Mesenchymal stem cell (in vitro differentiated cells and primary cell): ENCODE measurements around the gene GPC1.

Experiments used
- DNase-seq: peaks from one replicate; pipeline ENCODE4 v3.0.0-alpha.2; 2013
- H2AFZ ChIP-seq: one replicate; pipeline ENCODE4 v1.6.1; 2013; ENCODE audit warnings: low read depth, mild to moderate bottlenecking, control low read depth, inconsistent platforms, low read length, moderate library complexity
- H2AK5ac ChIP-seq: 2 replicates; pipeline ENCODE4 v1.6.1; 2013; ENCODE audit warnings: low read length, moderate library complexity, mild to moderate bottlenecking, inconsistent platforms; ENCODE audit not compliant: severe bottlenecking
- H2BK120ac ChIP-seq: one replicate; pipeline ENCODE4 v1.6.1; 2013; ENCODE audit warnings: low read depth, mild to moderate bottlenecking, inconsistent platforms, low read length, moderate library complexity
- H2BK12ac ChIP-seq, 2 experiments: one replicate each; pipeline ENCODE4 v1.6.1; 2013; ENCODE audit warnings: inconsistent platforms in 2 of 2, low read length in 2 of 2, mild to moderate bottlenecking in 2 of 2, moderate library complexity in 2 of 2, control low read depth in 1 of 2
- H2BK15ac ChIP-seq: one replicate; pipeline ENCODE4 v1.6.1; 2013; ENCODE audit warnings: mild to moderate bottlenecking, low read depth, inconsistent platforms; ENCODE audit not compliant: poor library complexity, severe bottlenecking
- H2BK5ac ChIP-seq: 2 replicates; pipeline ENCODE4 v1.6.1; 2013; ENCODE audit warnings: low read depth, mild to moderate bottlenecking, low read length, control low read depth, inconsistent platforms; ENCODE audit not compliant: poor library complexity, severe bottlenecking
- H3K14ac ChIP-seq, 2 experiments: one replicate each; pipeline ENCODE4 v1.6.1; 2013; ENCODE audit warnings: inconsistent platforms in 2 of 2, low read length in 2 of 2, control low read depth in 1 of 2, mild to moderate bottlenecking in 1 of 2, moderate library complexity in 1 of 2
- H3K18ac ChIP-seq, 2 experiments: one replicate each; pipeline ENCODE4 v1.6.1; 2013; ENCODE audit warnings: inconsistent platforms in 2 of 2, low read length in 2 of 2, control low read depth in 1 of 2, low read depth in 1 of 2, mild to moderate bottlenecking in 1 of 2
- H3K23ac ChIP-seq, 2 experiments: one replicate each; pipeline ENCODE4 v1.6.1; 2013; ENCODE audit warnings: inconsistent platforms in 2 of 2, low read length in 2 of 2, mild to moderate bottlenecking in 2 of 2, moderate library complexity in 2 of 2, control low read depth in 1 of 2
- H3K27ac ChIP-seq: 2 replicates; pipeline ENCODE4 v1.5.1; 2013; ENCODE audit warnings: mild to moderate bottlenecking, moderate library complexity, low read length, control low read depth, inconsistent platforms; ENCODE audit not compliant: poor library complexity, severe bottlenecking
- H3K27me3 ChIP-seq, 2 experiments: 2 replicates each; pipeline versions ENCODE4 v1.6.1 to v1.7.0; 2013; ENCODE audit warnings: low read length in 2 of 2, mild to moderate bottlenecking in 2 of 2, moderate library complexity in 2 of 2, control low read depth in 1 of 2, inconsistent platforms in 1 of 2; ENCODE audit not compliant: control insufficient read depth in 1 of 2, insufficient read depth in 1 of 2
- H3K36me3 ChIP-seq, 2 experiments: 2 replicates each; pipeline versions ENCODE4 v1.6.1 to v1.7.0; 2013; ENCODE audit warnings: low read length in 2 of 2, control low read depth in 1 of 2, inconsistent platforms in 1 of 2, low read depth in 1 of 2, mild to moderate bottlenecking in 1 of 2; ENCODE audit not compliant: insufficient read depth in 2 of 2, control insufficient read depth in 1 of 2
- H3K4ac ChIP-seq, 2 experiments: one replicate each; pipeline ENCODE4 v1.6.1; 2013; ENCODE audit warnings: inconsistent platforms in 2 of 2, low read length in 2 of 2, mild to moderate bottlenecking in 2 of 2, moderate library complexity in 2 of 2, control low read depth in 1 of 2, low read depth in 1 of 2
- H3K4me1 ChIP-seq: 2 replicates; pipeline ENCODE4 v1.6.1; 2013; ENCODE audit warnings: low read depth, low read length, control low read depth; ENCODE audit not compliant: control insufficient read depth, insufficient read depth
- H3K4me2 ChIP-seq: 2 replicates; pipeline ENCODE4 v1.6.1; 2013; ENCODE audit warnings: low read length, mild to moderate bottlenecking, inconsistent platforms; ENCODE audit not compliant: poor library complexity, severe bottlenecking
- H3K4me3 ChIP-seq, 2 experiments: 2 replicates each; pipeline versions ENCODE4 v1.5.1 to v1.7.0; 2013; ENCODE audit warnings: low read length in 2 of 2, mild to moderate bottlenecking in 2 of 2, control low read depth in 1 of 2, low read depth in 1 of 2; ENCODE audit not compliant: insufficient read depth in 1 of 2
- H3K79me1 ChIP-seq: replicated peaks from 2 replicates; pipeline ENCODE4 v1.6.1; 2013; ENCODE audit warnings: mild to moderate bottlenecking, control low read depth, low read length, inconsistent platforms; ENCODE audit not compliant: poor library complexity, severe bottlenecking
- H3K9ac ChIP-seq: 2 replicates; pipeline ENCODE4 v1.7.0; 2013; ENCODE audit warnings: mild to moderate bottlenecking, low read length, moderate library complexity
- H3K9me3 ChIP-seq: 2 replicates; pipeline ENCODE4 v1.7.0; 2013; ENCODE audit warnings: mild to moderate bottlenecking, low read length; ENCODE audit not compliant: control insufficient read depth
- H4K8ac ChIP-seq: one replicate; pipeline ENCODE4 v1.6.1; 2013; ENCODE audit warnings: inconsistent platforms, mild to moderate bottlenecking, low read length, moderate library complexity
- H4K91ac ChIP-seq: one replicate; pipeline ENCODE4 v1.6.1; 2013; ENCODE audit warnings: mild to moderate bottlenecking, low read length, inconsistent platforms
- WGBS: methylation state at CpG from one replicate; pipeline ENCODE4 v1.1.7; 2013; ENCODE audit warnings: mixed read lengths; 5-methylcytosine and 5-hydroxymethylcytosine counted together

Gene GPC1

DNA sequence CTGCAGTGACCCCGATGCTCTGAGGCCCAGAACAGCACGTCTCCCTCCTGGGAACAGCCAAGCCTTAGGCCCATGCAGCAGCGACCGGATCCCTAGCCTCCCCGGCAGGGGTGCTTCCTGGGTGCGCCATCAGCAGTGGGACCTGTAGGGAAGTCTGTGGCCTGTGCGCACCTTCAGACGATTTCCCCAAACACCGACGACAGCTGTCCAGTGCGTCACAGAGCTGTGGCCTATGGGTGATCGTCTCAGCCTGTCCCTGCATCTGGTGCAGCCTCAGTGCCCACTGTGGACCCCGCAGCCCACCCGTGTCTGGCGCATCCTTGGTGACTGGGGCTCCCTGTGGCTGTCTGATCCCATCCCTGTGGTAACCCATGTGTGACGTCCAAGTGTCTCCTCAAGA, 9.0 kb downstream of the GPC1 start:
- Histone ChIP-seq H3K9ac (no peak overlapping the region), H3K79me1 (peaks cover 48% of the 10 kb centered on the region), H2BK120ac (no peak overlapping the region), H4K91ac (no peak overlapping the region), H2AFZ (no peak overlapping the region), H3K9me3 (no peaks in the 10 kb centered on the region), H3K27ac (no peak overlapping the region), H3K4me3 (no peak overlapping the region), H3K23ac (no peak overlapping the region), H3K18ac (no peak overlapping the region), H4K8ac (no peak overlapping the region), H3K4me2 (no peak overlapping the region), H2AK5ac (no peak overlapping the region), H3K14ac (no peak overlapping the region), H3K4ac (no peak overlapping the region), H3K27me3 (no peaks in the 10 kb centered on the region), H3K4me1 (peaks cover 11% of the 10 kb centered on the region), H2BK12ac (no peak overlapping the region), H2BK5ac (no peak overlapping the region), H2BK15ac (no peak overlapping the region), H3K36me3 (peaks cover 0 to 41% of the 10 kb centered on the region in 2 experiments)
- no peak for DNase-seq
- 89% methylated on average over 16 of the region's 16 CpGs for WGBS

DNA sequence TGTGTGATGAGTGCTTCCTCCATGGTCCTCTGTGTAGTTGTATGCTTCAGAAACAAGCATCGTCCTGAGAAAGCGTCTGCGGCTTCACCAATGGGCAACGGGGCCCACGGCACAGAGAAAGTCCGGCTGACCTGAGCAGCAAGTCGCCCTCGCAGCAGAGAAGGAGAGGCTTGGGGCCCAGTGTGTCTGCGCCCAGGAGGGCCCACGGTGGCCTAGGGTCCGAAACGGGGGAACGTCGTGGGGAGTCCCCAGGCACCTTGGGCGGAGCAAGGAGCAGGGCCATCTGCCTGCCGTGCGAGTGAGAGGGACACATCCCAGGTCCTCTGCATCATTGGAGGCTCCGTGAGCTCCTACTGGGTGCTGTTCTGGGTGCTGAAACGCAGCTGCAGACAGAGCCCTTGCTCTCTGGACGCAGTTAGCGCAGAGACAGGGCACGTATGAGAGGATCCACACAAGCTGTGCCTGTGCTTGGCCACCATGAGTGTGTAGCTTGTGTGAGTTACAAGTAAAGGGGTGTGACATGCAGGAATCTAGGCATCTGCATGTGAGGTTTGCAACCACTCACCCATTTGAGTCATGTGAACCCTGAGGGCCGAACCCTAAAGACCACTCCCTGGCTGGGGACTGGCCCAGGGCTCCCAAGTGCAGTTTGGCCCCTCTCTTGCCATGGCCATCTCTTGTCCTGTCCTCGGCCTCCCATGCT, 10.6 kb downstream of the GPC1 start:
- Histone ChIP-seq H2AFZ (no peak overlapping the region), H3K9ac (no peak overlapping the region), H4K8ac (no peak overlapping the region), H3K27me3 (no peaks in the 10 kb centered on the region), H3K4ac (no peak overlapping the region), H3K9me3 (no peaks in the 10 kb centered on the region), H2BK120ac (no peak overlapping the region), H2AK5ac (no peak overlapping the region), H3K79me1 (peaks cover 36% of the 10 kb centered on the region), H3K4me1 (peaks cover 20% of the 10 kb centered on the region), H3K4me2 (no peak overlapping the region), H3K36me3 (peaks cover 0 to 32% of the 10 kb centered on the region in 2 experiments), H2BK12ac (no peak overlapping the region), H2BK15ac (no peak overlapping the region), H4K91ac (no peak overlapping the region), H3K14ac (no peak overlapping the region), H3K4me3 (no peak overlapping the region), H3K18ac (no peak overlapping the region), H3K23ac (no peak overlapping the region), H2BK5ac (no peak overlapping the region), H3K27ac (no peak overlapping the region)
- 81% methylated on average over 24 of the region's 24 CpGs for WGBS
- DNase-seq: no peak

DNA sequence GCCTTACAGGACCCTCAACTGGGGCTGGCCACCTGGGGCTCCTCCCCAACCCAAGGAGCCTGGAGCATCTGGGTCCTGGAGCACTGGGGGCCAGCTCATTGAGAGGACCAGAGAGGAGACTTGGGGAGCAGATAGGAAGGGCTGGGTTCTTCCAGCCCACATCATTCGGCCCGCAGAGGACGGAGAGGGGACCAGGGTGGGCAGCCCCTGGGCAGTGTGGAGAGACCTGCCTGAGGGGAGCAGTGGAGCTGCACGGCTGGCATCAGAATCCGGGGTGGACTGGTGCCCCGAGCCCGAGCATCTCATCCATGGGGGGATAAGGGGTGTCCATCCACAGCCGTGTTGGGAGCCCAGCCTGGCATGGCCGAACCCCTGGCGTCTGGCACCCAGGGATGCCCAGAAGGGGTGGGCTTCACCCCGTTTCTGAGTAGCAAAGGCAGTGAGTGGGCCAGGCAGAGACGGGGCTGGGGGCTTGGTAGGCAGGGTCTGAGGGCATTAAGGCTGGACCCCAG, 11.3 kb downstream of the GPC1 start:
- Histone ChIP-seq H3K9me3 (no peaks in the 10 kb centered on the region), H3K79me1 (peaks cover 38% of the 10 kb centered on the region), H3K27ac (no peak overlapping the region), H2BK12ac (no peak overlapping the region), H2AK5ac (no peak overlapping the region), H3K27me3 (no peaks in the 10 kb centered on the region), H2BK15ac (no peak overlapping the region), H3K4me2 (no peak overlapping the region), H3K4me1 (peaks cover 22% of the 10 kb centered on the region), H3K36me3 (peaks cover 0 to 28% of the 10 kb centered on the region in 2 experiments), H2BK120ac (no peak overlapping the region), H3K9ac (no peak overlapping the region), H3K23ac (no peak overlapping the region), H3K4me3 (no peak overlapping the region), H2BK5ac (no peak overlapping the region), H2AFZ (no peak overlapping the region), H4K8ac (no peak overlapping the region), H3K18ac (no peak overlapping the region), H4K91ac (no peak overlapping the region), H3K4ac (no peak overlapping the region), H3K14ac (no peak overlapping the region)
- no peak for DNase-seq
- 96% methylated on average over 12 of the region's 12 CpGs for whole genome bisulfite sequencing

DNA sequence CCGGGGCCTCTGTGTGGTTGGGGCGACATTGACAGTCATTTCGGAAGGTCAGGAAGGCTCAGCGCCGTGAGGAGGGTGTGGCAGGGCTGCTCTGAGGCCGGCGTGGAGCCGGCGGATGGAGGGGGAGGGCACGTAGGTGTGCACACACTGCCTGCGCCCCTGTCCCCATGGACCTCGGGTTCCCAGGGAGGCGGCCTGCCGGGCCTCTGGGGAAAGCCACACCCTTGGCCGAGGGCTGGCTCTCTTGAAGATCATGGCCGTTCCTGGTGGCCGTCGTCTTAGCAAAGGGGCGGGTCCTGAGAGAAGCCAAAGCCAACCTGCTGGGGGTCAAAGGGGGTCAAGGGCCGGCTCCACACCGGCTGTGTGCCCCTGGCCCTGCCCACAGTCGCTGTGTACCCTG, 11.9 kb downstream of the GPC1 start:
- Histone ChIP-seq H3K4me1 (peaks cover 27% of the 10 kb centered on the region), H2BK5ac (no peak overlapping the region), H3K79me1 (peaks cover 36% of the 10 kb centered on the region), H3K4me2 (no peak overlapping the region), H3K27me3 (no peaks in the 10 kb centered on the region), H3K4me3 (no peak overlapping the region), H3K14ac (no peak overlapping the region), H3K18ac (no peak overlapping the region), H2BK15ac (no peak overlapping the region), H2AFZ (no peak overlapping the region), H3K36me3 (peaks cover 0 to 22% of the 10 kb centered on the region in 2 experiments), H4K8ac (no peak overlapping the region), H3K9me3 (no peaks in the 10 kb centered on the region), H3K23ac (no peak overlapping the region), H3K27ac (no peak overlapping the region), H3K4ac (no peak overlapping the region), H2BK12ac (no peak overlapping the region), H3K9ac (no peak overlapping the region), H4K91ac (no peak overlapping the region), H2AK5ac (no peak overlapping the region), H2BK120ac (no peak overlapping the region)
- whole genome bisulfite sequencing: 85% methylated on average over 21 of the region's 22 CpGs
- no peak for DNase-seq
